CD8-positive, alpha-beta memory T cell (primary cell): ENCODE results near the gene RNF121. TPM values are rescaled to one million over a fixed set of nuclear protein-coding genes. Genes with fewer than 3 reads are reported as not detected.
"Not testable (repeated sequence)": the region's sequence is repeated elsewhere in the genome, so short reads cannot be mapped to it uniquely, and the experiment has no call there.

ENCODE experiments used
- CTCF ChIA-PET: fragments of 350-600 bp; sonication (Branson Sonifier 250); formaldehyde crosslinking; loops from one replicate; lab custom pipeline; 2021; ENCODE audit warnings: antibody characterized with exemption; lab: Charles Lee
- POLR2A ChIA-PET: fragments of 350-600 bp; sonication (Branson Sonifier 250); formaldehyde crosslinking; loops from one replicate; lab custom pipeline; 2021; ENCODE audit warnings: antibody characterized with exemption; lab: Charles Lee
- DNase-seq, 5 donors: peaks; one replicate each; pipeline versions ENCODE4 v3.0.0 to v3.0.0-alpha.2; 2020 to 2022; ENCODE audit warnings: mixed read lengths in 1 of 5
- H3K27ac ChIP-seq: one replicate; pipeline ENCODE4 v1.7.0; 2013; ENCODE audit warnings: low read depth, mild to moderate bottlenecking, low read length, moderate library complexity
- H3K27me3 ChIP-seq: 2 replicates; pipeline ENCODE4 v1.7.0; 2013; ENCODE audit warnings: low read length, mild to moderate bottlenecking; ENCODE audit not compliant: insufficient read depth, poor library complexity, severe bottlenecking
- H3K36me3 ChIP-seq: 2 replicates; pipeline ENCODE4 v1.7.0; 2013; ENCODE audit warnings: mild to moderate bottlenecking, low read length, moderate library complexity; ENCODE audit not compliant: insufficient read depth
- H3K4me1 ChIP-seq: 2 replicates; pipeline ENCODE4 v1.7.0; 2013; ENCODE audit warnings: mild to moderate bottlenecking, low read length, moderate library complexity; ENCODE audit not compliant: insufficient read depth
- H3K4me3 ChIP-seq: 2 replicates; pipeline ENCODE4 v1.7.0; 2013; ENCODE audit warnings: mild to moderate bottlenecking, low read length
- H3K9me3 ChIP-seq: 2 replicates; pipeline ENCODE4 v1.7.0; 2013; ENCODE audit warnings: mild to moderate bottlenecking, low read length
- H3K27ac Mint-ChIP-seq, 8 donors: one replicate each; pipeline ENCODE4 v1.8.0; 2020 to 2021; ENCODE audit warnings: mixed read lengths in 8 of 8, mild to moderate bottlenecking in 6 of 8, inconsistent platforms in 3 of 8, moderate library complexity in 3 of 8
- H3K27me3 Mint-ChIP-seq, 2 donors: one replicate each; pipeline ENCODE4 v1.8.0; 2020 to 2021; ENCODE audit warnings: mixed read lengths in 2 of 2, mild to moderate bottlenecking in 1 of 2, moderate library complexity in 1 of 2
- H3K36me3 Mint-ChIP-seq, 3 donors: one replicate each; pipeline ENCODE4 v1.8.0; 2020 to 2021; ENCODE audit warnings: mixed read lengths in 3 of 3, inconsistent platforms in 1 of 3, mild to moderate bottlenecking in 1 of 3
- H3K4me1 Mint-ChIP-seq, 3 donors: one replicate each; pipeline ENCODE4 v1.8.0; 2020 to 2021; ENCODE audit warnings: mixed read lengths in 3 of 3, inconsistent platforms in 1 of 3, mild to moderate bottlenecking in 1 of 3
- H3K4me3 Mint-ChIP-seq, 7 donors: one replicate each; pipeline ENCODE4 v1.8.0; 2020 to 2021; ENCODE audit warnings: mixed read lengths in 7 of 7, mild to moderate bottlenecking in 6 of 7, moderate library complexity in 4 of 7, inconsistent platforms in 2 of 7
- H3K9me3 Mint-ChIP-seq, 5 donors: one replicate each; pipeline ENCODE4 v1.8.0; 2020 to 2022; ENCODE audit warnings: mixed read lengths in 5 of 5, mild to moderate bottlenecking in 3 of 5, moderate library complexity in 2 of 5, inconsistent platforms in 1 of 5
- polyA plus RNA-seq: library from polyadenylated mRNA; unstranded; fragments of 300-500 nt; fragmentation: Illumina TruSeq; gene quantifications from one replicate; pipeline ENCODE4 v1.2.3, GENCODE V29; 2021
- total RNA-seq, 2 experiments: library from RNA; stranded (reverse); gene quantifications; one replicate each; pipeline ENCODE4 v1.2.3, GENCODE V29; 2021

The RNF121 gene
- total and polyA plus RNA-seq, 3 experiments from 2014 or later = 9.4 to 62.1 (median 57.3) TPM

GRCh38 chr11:71911321-71911985 lies 17.4 kb upstream of the RNF121 start:
- H3K27ac ChIP-seq, DNase-seq, H3K9me3 ChIP-seq, H3K4me1 Mint-ChIP-seq, H3K27me3 ChIP-seq, H3K9me3 Mint-ChIP-seq, CTCF ChIA-PET, H3K27me3 Mint-ChIP-seq, H3K4me3 Mint-ChIP-seq, H3K4me3 ChIP-seq, POLR2A ChIA-PET, H3K4me1 ChIP-seq: not testable (repeated sequence)
- Mint-ChIP-seq H3K36me3 (peaks cover 16 to 80% (median 36%) of the 10 kb centered on the region in 3 donors), H3K27ac (peak overlapping the region in 2 of 8 donors; percentile 33 to 35)
- peaks cover 15% of the 10 kb centered on the region for H3K36me3 ChIP-seq

GRCh38 chr11:71911986-71912340 lies 16.9 kb upstream of the RNF121 start:
- H3K4me3 ChIP-seq, H3K9me3 ChIP-seq, H3K27ac ChIP-seq, H3K27me3 Mint-ChIP-seq, H3K27me3 ChIP-seq, H3K4me1 ChIP-seq, DNase-seq, POLR2A ChIA-PET, H3K4me3 Mint-ChIP-seq, CTCF ChIA-PET, H3K9me3 Mint-ChIP-seq, H3K4me1 Mint-ChIP-seq: not testable (repeated sequence)
- H3K36me3 ChIP-seq = peaks cover 15% of the 10 kb centered on the region
- H3K27ac Mint-ChIP-seq = peak overlapping the region in 2 of 8 donors; percentile 35 to 53
- H3K36me3 Mint-ChIP-seq = peaks cover 16 to 79% (median 39%) of the 10 kb centered on the region in 3 donors

GRCh38 chr11:71913756-71914526 lies 14.9 kb upstream of the RNF121 start:
- no peaks in the 10 kb centered on the region for H3K27me3 Mint-ChIP-seq
- no peak overlapping the region for H3K27ac Mint-ChIP-seq
- no peak overlapping the region for H3K4me3 Mint-ChIP-seq
- no peak overlapping the region for H3K4me3 ChIP-seq
- H3K36me3 ChIP-seq = peaks cover 15% of the 10 kb centered on the region
- CTCF ChIA-PET = interaction anchor here (1.1 kb wide), 1 partner anchor 15 kb away, joined by 3 read pairs; the partner anchor contains the start of genes RNF121 and XNDC1N
- peaks cover 19 to 82% (median 37%) of the 10 kb centered on the region in 3 donors for H3K36me3 Mint-ChIP-seq
- no peak overlapping the region for H3K27ac ChIP-seq
- H3K9me3 ChIP-seq = no peaks in the 10 kb centered on the region
- H3K27me3 ChIP-seq = no peaks in the 10 kb centered on the region
- no peaks in the 10 kb centered on the region for H3K4me1 ChIP-seq
- H3K4me1 Mint-ChIP-seq = no peaks in the 10 kb centered on the region
- no peaks in the 10 kb centered on the region for H3K9me3 Mint-ChIP-seq
- POLR2A ChIA-PET = interaction anchor here (0.7 kb wide), 1 partner anchor 1300 kb away, joined by 10 read pairs; no protein-coding TSS in a partner anchor
- DNase-seq = no peak

- no peak for DNase-seq
- no peaks in the 10 kb centered on the region for H3K9me3 Mint-ChIP-seq
- no peaks in the 10 kb centered on the region for H3K27me3 Mint-ChIP-seq
- no peaks in the 10 kb centered on the region for H3K4me1 Mint-ChIP-seq
- H3K4me3 Mint-ChIP-seq = no peak overlapping the region
- Histone ChIP-seq H3K4me1 (no peaks in the 10 kb centered on the region), H3K36me3 (peaks cover 15% of the 10 kb centered on the region), H3K27ac (no peak overlapping the region), H3K27me3 (no peaks in the 10 kb centered on the region), H3K4me3 (no peak overlapping the region), H3K9me3 (no peaks in the 10 kb centered on the region)
- ChIA-PET POLR2A (interaction anchor here (0.6 kb wide), 1 partner anchor 76 kb away, joined by 3 read pairs; no protein-coding TSS in a partner anchor), CTCF (interaction anchor here (1.1 kb wide), 1 partner anchor 14 kb away, joined by 3 read pairs; the partner anchor contains the start of genes RNF121 and XNDC1N)
- no peak overlapping the region for H3K27ac Mint-ChIP-seq
- peaks cover 19 to 80% (median 37%) of the 10 kb centered on the region in 3 donors for H3K36me3 Mint-ChIP-seq
Observed at GRCh38 chr11:71914617-71915189, 14.1 kb upstream of the RNF121 start.

GRCh38 chr11:71917646-71918140 lies 11.2 kb upstream of the RNF121 start:
- no peak overlapping the region for H3K27ac ChIP-seq
- peaks cover 19 to 61% (median 26%) of the 10 kb centered on the region in 3 donors for H3K36me3 Mint-ChIP-seq
- POLR2A ChIA-PET = no interaction called here
- H3K36me3 ChIP-seq = peaks cover 18% of the 10 kb centered on the region
- no peaks in the 10 kb centered on the region for H3K9me3 Mint-ChIP-seq
- H3K27me3 ChIP-seq = no peaks in the 10 kb centered on the region
- H3K4me1 Mint-ChIP-seq = no peaks in the 10 kb centered on the region
- no peaks in the 10 kb centered on the region for H3K9me3 ChIP-seq
- H3K27me3 Mint-ChIP-seq = no peaks in the 10 kb centered on the region
- no peak for DNase-seq
- CTCF ChIA-PET = no interaction called here
- no peaks in the 10 kb centered on the region for H3K4me1 ChIP-seq
- no peak overlapping the region for H3K4me3 ChIP-seq
- no peak overlapping the region for H3K4me3 Mint-ChIP-seq
- H3K27ac Mint-ChIP-seq = peak overlapping the region in 1 of 8 donors; percentile 55

GRCh38 chr11:71927820-71928736 lies 768 bp upstream of the RNF121 start, which contains the start of gene XNDC1N:
TSS of gene XNDC1N (minus strand) at chr11:71928594. CDS start at chr11:71923353, 5,241 bp downstream.
- peaks cover 20% of the 10 kb centered on the region for H3K4me1 ChIP-seq
- ChIA-PET CTCF (interaction anchor here (0.9 to 1.3 kb wide), 4 partner anchors 9 to 185 kb away, joined by 3 to 4 read pairs (median 3); partner anchors contain the start of gene ANAPC15), POLR2A (interaction anchor here (0.5 to 2.7 kb wide), 3 partner anchors 10 to 295 kb away, joined by 3 to 7 read pairs (median 4); no protein-coding TSS in a partner anchor)
- DNase-seq = peak in 4 of 5 donors; percentile 40 to 87 (median 64)
- H3K9me3 ChIP-seq = no peaks in the 10 kb centered on the region
- peaks cover 0 to 26% (median 0%) of the 10 kb centered on the region in 3 donors for H3K36me3 Mint-ChIP-seq
- H3K4me3 ChIP-seq = peak within 1 kb of the TSS; percentile 95
- no peaks in the 10 kb centered on the region for H3K36me3 ChIP-seq
- H3K27ac Mint-ChIP-seq = peak within 1 kb of the TSS; percentile 96 to 99 (median 99)
- H3K27ac ChIP-seq = peak within 1 kb of the TSS; percentile 96
- H3K4me1 Mint-ChIP-seq = peaks cover 43 to 59% (median 54%) of the 10 kb centered on the region in 3 donors
- no peaks in the 10 kb centered on the region for H3K27me3 Mint-ChIP-seq
- no peaks in the 10 kb centered on the region for H3K9me3 Mint-ChIP-seq
- no peaks in the 10 kb centered on the region for H3K27me3 ChIP-seq
- H3K4me3 Mint-ChIP-seq = peak within 1 kb of the TSS; percentile 95 to 99 (median 99)

GRCh38 chr11:71929491-71929890 lies 645 bp downstream of the RNF121 start:
- peak overlapping the region; percentile 5 to 99 (median 99) for H3K27ac Mint-ChIP-seq
- peaks cover 20% of the 10 kb centered on the region for H3K4me1 ChIP-seq
- H3K4me1 Mint-ChIP-seq = peaks cover 52 to 73% (median 64%) of the 10 kb centered on the region in 3 donors
- peak overlapping the region; percentile 96 for H3K27ac ChIP-seq
- H3K9me3 Mint-ChIP-seq = no peaks in the 10 kb centered on the region
- no peak for DNase-seq
- no peaks in the 10 kb centered on the region for H3K36me3 ChIP-seq
- peaks cover 0 to 24% (median 0%) of the 10 kb centered on the region in 3 donors for H3K36me3 Mint-ChIP-seq
- CTCF ChIA-PET = interaction anchor here (1.2 to 1.3 kb wide), 2 partner anchors 16 to 117 kb away, joined by 3 to 4 read pairs; no protein-coding TSS in a partner anchor
- no peaks in the 10 kb centered on the region for H3K27me3 ChIP-seq
- H3K4me3 Mint-ChIP-seq = peak overlapping the region; percentile 95 to 99 (median 99)
- H3K9me3 ChIP-seq = no peaks in the 10 kb centered on the region
- POLR2A ChIA-PET = interaction anchor here (0.6 to 2.7 kb wide), 3 partner anchors 8 to 294 kb away, joined by 3 to 7 read pairs (median 4); partner anchors contain the start of gene ANAPC15
- H3K4me3 ChIP-seq = peak overlapping the region; percentile 95
- no peaks in the 10 kb centered on the region for H3K27me3 Mint-ChIP-seq
